Neural crest cell (in vitro differentiated cells): ENCODE results near the gene UBE2E1. TPM values are rescaled to one million over a fixed set of nuclear protein-coding genes. Genes with fewer than 3 reads are reported as not detected.

Experiments used
- DNase-seq: peaks from one replicate; pipeline ENCODE4 v3.0.0; 2021; ENCODE audit warnings: low read depth, mixed read lengths, low spot score
- H3K27ac Mint-ChIP-seq: one replicate; pipeline ENCODE4 v1.8.0; 2021; ENCODE audit warnings: mild to moderate bottlenecking, mixed read lengths; ENCODE audit not compliant: unreplicated experiment
- H3K27me3 Mint-ChIP-seq: 2 replicates; pipeline ENCODE4 v1.8.0; 2021; ENCODE audit warnings: low read depth, mild to moderate bottlenecking, mixed read lengths
- H3K36me3 Mint-ChIP-seq: 2 replicates; pipeline ENCODE4 v1.8.0; 2021; ENCODE audit warnings: low read depth, mild to moderate bottlenecking, mixed read lengths
- H3K4me1 Mint-ChIP-seq: 2 replicates; pipeline ENCODE4 v1.8.0; 2021; ENCODE audit warnings: mixed read lengths
- H3K4me3 Mint-ChIP-seq: one replicate; pipeline ENCODE4 v1.8.0; 2021; ENCODE audit warnings: mild to moderate bottlenecking, mixed read lengths
- H3K9me3 Mint-ChIP-seq: 2 replicates; pipeline ENCODE4 v1.8.0; 2021; ENCODE audit warnings: mixed read lengths
- total RNA-seq: library from RNA; stranded (reverse); gene quantifications from 2 replicates; pipeline ENCODE4 v1.2.1, GENCODE V29; 2021
- TF ChIP-seq, protein P1 (sequence below): fragments of 200-600 bp; sonication (generic); conservative IDR thresholded peaks from 2 replicates; pipeline ENCODE4 v1.5.0; 2021; ENCODE audit warnings: antibody characterized with exemption, mild to moderate bottlenecking

Gene UBE2E1
- total RNA-seq, 1 donor from 2014 or later: 86.2 TPM

DNA sequence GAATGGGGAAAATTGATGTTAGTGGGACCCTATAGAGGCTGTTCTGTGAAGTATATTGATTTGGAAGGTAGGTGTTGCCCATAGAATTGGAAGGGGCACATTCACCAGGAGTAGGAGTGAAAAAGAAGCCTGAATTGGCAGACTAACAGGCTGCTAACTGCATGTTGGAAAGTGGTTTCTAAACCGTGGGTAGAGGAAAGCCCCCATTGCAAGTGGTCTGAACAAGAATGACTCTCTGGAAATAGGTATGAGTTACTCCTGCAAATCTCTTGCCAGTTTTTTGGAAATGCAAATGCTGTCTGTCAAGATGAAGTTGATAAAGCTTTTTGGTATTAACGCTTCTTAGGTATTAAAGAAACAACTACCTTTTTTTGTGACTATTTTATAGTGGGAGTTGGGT, 3.5 kb downstream of the UBE2E1 start:
- Mint-ChIP-seq H3K9me3 (no peaks in the 10 kb centered on the region), H3K27me3 (peaks cover 4% of the 10 kb centered on the region), H3K36me3 (peaks cover 14% of the 10 kb centered on the region), H3K4me3 (peak overlapping the region; percentile 94), H3K4me1 (peaks cover 57% of the 10 kb centered on the region), H3K27ac (no peak overlapping the region)
- TF ChIP-seq, protein P1, sequence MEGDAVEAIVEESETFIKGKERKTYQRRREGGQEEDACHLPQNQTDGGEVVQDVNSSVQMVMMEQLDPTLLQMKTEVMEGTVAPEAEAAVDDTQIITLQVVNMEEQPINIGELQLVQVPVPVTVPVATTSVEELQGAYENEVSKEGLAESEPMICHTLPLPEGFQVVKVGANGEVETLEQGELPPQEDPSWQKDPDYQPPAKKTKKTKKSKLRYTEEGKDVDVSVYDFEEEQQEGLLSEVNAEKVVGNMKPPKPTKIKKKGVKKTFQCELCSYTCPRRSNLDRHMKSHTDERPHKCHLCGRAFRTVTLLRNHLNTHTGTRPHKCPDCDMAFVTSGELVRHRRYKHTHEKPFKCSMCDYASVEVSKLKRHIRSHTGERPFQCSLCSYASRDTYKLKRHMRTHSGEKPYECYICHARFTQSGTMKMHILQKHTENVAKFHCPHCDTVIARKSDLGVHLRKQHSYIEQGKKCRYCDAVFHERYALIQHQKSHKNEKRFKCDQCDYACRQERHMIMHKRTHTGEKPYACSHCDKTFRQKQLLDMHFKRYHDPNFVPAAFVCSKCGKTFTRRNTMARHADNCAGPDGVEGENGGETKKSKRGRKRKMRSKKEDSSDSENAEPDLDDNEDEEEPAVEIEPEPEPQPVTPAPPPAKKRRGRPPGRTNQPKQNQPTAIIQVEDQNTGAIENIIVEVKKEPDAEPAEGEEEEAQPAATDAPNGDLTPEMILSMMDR: no peak
- DNase-seq: no peak

DNA sequence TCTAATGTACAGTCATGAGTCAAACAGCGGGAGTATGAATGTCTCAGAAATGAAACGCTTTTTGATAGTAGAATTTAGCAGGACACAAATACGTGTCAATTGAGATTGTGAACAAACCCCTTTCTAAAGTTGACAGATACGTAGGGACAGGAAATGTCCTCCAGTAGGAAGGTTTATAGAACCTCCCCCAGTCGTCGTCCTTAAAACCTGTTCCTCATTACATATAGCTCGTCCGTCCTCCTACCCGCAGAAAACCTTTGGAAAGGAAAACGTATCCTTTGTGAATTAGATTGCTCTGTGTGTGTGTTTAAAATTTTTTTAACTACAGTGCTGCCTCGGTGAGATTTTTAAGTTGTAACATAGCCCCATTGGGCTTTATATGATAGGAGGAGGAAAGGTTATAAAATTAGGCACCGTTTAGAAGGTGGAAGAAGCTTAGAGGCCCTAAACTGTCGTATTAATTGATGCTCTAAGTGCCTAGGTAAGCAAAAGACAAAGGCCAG, 4.1 kb downstream of the UBE2E1 start:
- Mint-ChIP-seq H3K36me3 (peaks cover 14% of the 10 kb centered on the region), H3K27me3 (peaks cover 4% of the 10 kb centered on the region), H3K4me1 (peaks cover 56% of the 10 kb centered on the region)

DNA sequence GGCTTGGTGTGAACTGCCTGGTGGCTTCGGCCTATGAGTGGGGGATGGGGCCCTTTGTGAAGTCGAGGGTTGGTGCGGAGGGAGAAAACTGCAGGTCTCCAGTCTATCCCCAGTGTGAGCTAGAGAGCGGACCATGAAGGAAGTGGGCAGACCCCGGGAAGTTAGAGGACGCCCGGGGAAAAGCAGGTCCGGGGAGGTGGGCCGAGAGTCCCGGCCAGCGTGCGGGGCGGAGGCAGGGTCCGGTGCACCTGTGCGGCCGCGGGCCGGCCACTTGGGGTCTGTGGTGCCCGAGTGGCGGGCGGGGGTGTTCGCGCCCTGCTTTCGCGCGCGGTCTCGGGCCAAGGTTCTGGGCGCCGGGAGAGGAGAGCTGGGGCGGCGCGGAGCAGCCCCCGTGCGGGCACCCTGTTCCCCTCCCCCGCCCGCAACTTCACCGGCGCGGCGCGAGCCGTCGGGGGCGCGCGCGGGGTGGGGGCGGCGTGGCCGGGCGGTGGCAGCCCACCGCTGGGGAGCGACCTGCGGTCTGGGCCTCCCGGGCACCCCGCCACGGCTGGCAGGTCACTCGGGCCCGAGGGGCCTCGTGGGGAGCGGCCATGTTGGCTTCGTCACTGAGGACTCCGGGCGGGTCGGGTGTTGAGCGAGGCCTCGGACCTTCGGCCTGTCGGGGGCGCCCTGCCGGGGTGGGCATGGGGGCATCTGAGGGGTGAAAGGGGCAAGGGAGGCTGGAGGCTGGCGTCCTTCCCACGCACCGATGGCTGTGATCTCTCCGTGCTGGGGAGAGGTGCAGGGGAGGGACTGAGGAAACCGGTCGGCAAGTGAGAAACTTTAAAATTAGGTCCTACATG, 4.8 kb downstream of the UBE2E1 start:
- Mint-ChIP-seq H3K36me3 (peaks cover 14% of the 10 kb centered on the region), H3K27me3 (no peaks in the 10 kb centered on the region), H3K4me1 (peaks cover 55% of the 10 kb centered on the region), H3K27ac (peak overlapping the region; percentile 98), H3K4me3 (peak overlapping the region; percentile 94), H3K9me3 (no peaks in the 10 kb centered on the region)
- peak; percentile 49 for DNase-seq
- TF ChIP-seq, protein P1: peak; percentile 39

More for the DNA sequence above, 4.1 kb downstream of the UBE2E1 start:
- H3K9me3 Mint-ChIP-seq: no peaks in the 10 kb centered on the region
- peak overlapping the region; percentile 94 for H3K4me3 Mint-ChIP-seq
- no peak for DNase-seq
- H3K27ac Mint-ChIP-seq: peak overlapping the region; percentile 98
- TF ChIP-seq, protein P1: no peak

DNA sequence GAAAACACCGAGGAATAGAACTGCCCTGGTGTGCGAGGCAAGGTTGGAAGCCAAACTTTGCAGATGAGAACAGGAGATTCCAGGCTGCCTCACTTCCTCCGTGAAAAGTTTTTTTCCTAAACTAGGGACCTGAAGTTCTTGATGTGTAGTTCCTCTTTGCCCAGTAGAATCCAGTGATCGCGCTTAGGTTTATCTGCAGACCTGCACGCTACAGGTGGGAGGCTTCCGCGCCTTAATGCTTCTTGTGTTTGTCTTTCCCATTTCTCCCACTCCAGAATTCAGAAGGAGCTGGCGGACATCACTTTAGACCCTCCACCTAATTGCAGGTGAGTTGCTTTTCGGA, 5.4 kb downstream of the UBE2E1 start:
- no peaks in the 10 kb centered on the region for H3K27me3 Mint-ChIP-seq
- TF ChIP-seq, protein P1: no peak

DNA sequence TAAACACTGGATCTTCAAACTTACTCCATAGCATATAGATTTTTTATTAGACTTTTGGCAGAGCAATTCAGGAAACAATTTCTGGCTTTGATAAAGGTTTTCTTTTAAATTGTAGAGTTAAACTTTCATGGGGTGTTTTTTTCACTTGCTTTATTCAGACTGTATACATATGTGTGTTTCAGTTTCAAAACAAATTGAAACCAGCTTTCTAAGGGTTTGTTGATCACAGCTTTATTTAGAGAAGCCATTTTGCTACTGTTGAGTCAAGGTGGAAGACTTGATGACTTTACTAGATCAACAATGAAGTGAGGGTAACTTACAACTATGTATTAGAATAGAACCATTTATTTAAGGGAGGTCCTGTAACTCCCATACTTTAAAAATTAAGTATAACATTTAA, 6.2 kb downstream of the UBE2E1 start:
- Mint-ChIP-seq H3K4me1 (peaks cover 55% of the 10 kb centered on the region), H3K36me3 (peaks cover 14% of the 10 kb centered on the region), H3K4me3 (peak overlapping the region; percentile 93), H3K9me3 (no peaks in the 10 kb centered on the region), H3K27me3 (no peaks in the 10 kb centered on the region), H3K27ac (no peak overlapping the region)
- no peak for DNase-seq
- TF ChIP-seq, protein P1: no peak

More for the DNA sequence above, 5.4 kb downstream of the UBE2E1 start:
- no peak for DNase-seq
- Mint-ChIP-seq H3K4me3 (peak overlapping the region; percentile 93), H3K4me1 (peaks cover 55% of the 10 kb centered on the region), H3K27ac (peak overlapping the region; percentile 98), H3K36me3 (peaks cover 14% of the 10 kb centered on the region), H3K9me3 (no peaks in the 10 kb centered on the region)
